Neutrophil (primary cell): ENCODE results near the gene PLB1.

Experiments
- H3K27ac ChIP-seq: fragments of 200-600 bp; sonication (generic); 2 replicates; pipeline ENCODE4 v1.5.1; 2016; ENCODE audit warnings: mild to moderate bottlenecking, moderate library complexity
- H3K27me3 ChIP-seq: fragments of 200-600 bp; sonication (generic); 2 replicates; pipeline ENCODE4 v1.6.0; 2016; ENCODE audit warnings: mild to moderate bottlenecking
- H3K36me3 ChIP-seq: fragments of 200-600 bp; sonication (generic); 2 replicates; pipeline ENCODE4 v1.5.1; 2017
- H3K4me1 ChIP-seq, 2 experiments: fragments of 200-600 bp in 1 of 2; sonication (generic) in 1 of 2; 1 replicate in 1 of 2; 2 replicates in 1 of 2; pipeline versions ENCODE4 v1.5.1 to v1.6.1; 2013 to 2016; ENCODE audit warnings: low read depth in 1 of 2, low read length in 1 of 2, mild to moderate bottlenecking in 1 of 2, moderate library complexity in 1 of 2; ENCODE audit not compliant: control insufficient read depth in 1 of 2, insufficient read depth in 1 of 2
- H3K4me3 ChIP-seq, 2 experiments: fragments of 200-600 bp in 1 of 2; sonication (generic) in 1 of 2; 1 replicate in 1 of 2; 2 replicates in 1 of 2; pipeline ENCODE4 v1.5.1; 2013 to 2016; ENCODE audit warnings: low read depth in 1 of 2, low read length in 1 of 2, mild to moderate bottlenecking in 1 of 2, moderate library complexity in 1 of 2
- H3K9me3 ChIP-seq: fragments of 200-600 bp; sonication (generic); 2 replicates; pipeline ENCODE4 v1.5.1; 2016
- TF ChIP-seq, protein P1 (sequence below): fragments of 200-600 bp; sonication (generic); IDR thresholded peaks from 2 replicates; pipeline ENCODE4 v1.5.1; 2016; ENCODE audit warnings: antibody characterized with exemption

The PLB1 gene

DNA sequence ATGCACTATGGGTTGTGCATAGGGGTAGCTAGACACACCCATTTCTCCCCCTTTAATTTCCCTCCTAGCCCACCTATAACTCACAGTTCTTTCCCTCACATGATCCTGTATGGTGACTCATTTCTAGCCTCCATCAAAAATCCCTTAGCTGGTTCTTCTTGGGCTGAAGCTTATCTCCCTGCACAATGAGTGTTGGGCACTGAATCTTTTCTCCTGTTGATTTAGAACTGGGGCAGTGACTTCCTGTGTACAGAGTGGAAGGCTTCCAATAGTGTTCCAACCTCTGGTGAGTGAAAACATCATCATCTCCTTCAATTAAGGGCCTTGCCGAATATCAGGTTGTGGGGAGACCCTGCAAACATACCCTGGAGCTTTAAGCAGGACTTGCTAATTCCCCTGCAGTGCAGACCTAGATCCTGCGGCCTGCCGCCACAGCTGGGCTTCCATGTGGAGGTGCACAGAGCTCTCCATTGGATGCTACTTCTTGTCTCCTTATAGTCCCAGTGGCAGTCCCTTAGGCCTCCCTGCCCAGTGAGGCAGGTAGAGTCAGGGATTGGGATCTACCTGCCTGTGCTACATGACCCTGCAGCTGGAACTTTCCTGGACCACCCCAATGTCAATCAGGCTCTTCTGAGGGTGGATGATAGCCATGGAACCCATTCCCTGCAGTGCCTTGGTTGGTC, 121.8 kb downstream of the PLB1 start:
- H3K4me1 ChIP-seq, result peaks cover 30 to 33% of the 10 kb centered on the region in 2 experiments

DNA sequence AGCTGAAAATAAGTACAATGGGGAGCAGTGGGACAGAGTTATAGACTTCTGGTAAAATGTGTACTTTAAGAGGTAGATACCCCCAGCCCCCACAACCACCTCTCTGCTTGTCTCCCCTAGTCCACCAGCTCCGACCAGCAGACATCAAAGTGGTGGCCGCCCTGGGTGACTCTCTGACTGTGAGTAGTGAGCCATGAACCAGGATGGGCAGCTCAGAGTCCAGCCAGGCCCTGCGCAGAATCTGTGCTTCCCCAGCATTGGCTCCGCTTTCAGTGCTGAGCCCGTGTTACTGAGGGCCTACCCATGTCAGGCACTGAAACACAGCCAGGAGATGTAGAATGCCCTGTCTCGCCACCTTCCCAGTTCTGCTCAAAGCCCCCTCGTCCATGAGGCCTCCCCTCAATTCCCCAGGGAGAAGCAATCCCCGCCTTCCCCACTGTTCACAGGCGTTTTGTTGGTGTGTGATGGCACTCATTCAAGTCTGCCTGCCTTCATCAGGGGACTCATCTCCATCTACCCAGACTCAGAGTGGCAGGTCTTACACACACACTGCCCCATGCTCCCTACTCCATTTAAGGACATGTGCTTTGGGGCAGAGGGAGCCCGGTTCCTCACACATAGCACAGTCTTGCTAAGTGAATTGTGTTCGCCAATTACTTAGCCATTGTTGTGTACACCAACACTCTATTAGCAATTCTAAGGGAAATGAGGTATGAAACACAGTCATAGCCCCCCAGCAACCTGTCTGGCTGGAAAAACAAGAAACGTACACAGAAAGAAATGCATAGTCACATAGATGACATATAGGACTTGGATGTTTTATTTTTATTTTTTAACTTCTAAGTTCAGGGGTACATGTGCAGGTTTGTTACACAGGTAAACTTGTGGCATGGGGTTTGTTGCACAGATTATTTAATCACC, 122.6 kb downstream of the PLB1 start:
- peak overlapping the region; percentile 96 for H3K27ac ChIP-seq
- peaks cover 38 to 41% of the 10 kb centered on the region in 2 experiments for H3K4me1 ChIP-seq
- TF ChIP-seq, protein P1, sequence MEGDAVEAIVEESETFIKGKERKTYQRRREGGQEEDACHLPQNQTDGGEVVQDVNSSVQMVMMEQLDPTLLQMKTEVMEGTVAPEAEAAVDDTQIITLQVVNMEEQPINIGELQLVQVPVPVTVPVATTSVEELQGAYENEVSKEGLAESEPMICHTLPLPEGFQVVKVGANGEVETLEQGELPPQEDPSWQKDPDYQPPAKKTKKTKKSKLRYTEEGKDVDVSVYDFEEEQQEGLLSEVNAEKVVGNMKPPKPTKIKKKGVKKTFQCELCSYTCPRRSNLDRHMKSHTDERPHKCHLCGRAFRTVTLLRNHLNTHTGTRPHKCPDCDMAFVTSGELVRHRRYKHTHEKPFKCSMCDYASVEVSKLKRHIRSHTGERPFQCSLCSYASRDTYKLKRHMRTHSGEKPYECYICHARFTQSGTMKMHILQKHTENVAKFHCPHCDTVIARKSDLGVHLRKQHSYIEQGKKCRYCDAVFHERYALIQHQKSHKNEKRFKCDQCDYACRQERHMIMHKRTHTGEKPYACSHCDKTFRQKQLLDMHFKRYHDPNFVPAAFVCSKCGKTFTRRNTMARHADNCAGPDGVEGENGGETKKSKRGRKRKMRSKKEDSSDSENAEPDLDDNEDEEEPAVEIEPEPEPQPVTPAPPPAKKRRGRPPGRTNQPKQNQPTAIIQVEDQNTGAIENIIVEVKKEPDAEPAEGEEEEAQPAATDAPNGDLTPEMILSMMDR, result no peak
- H3K36me3 ChIP-seq, result peaks cover 56% of the 10 kb centered on the region
- no peaks in the 10 kb centered on the region for H3K9me3 ChIP-seq
- no peaks in the 10 kb centered on the region for H3K27me3 ChIP-seq
- H3K4me3 ChIP-seq, result no peak overlapping the region

More for the DNA sequence above, 121.8 kb downstream of the PLB1 start:
- TF ChIP-seq, protein P1, result no peak
- Histone ChIP-seq H3K9me3 (no peaks in the 10 kb centered on the region), H3K36me3 (peaks cover 61% of the 10 kb centered on the region), H3K27ac (no peak overlapping the region), H3K4me3 (no peak overlapping the region), H3K27me3 (no peaks in the 10 kb centered on the region)

DNA sequence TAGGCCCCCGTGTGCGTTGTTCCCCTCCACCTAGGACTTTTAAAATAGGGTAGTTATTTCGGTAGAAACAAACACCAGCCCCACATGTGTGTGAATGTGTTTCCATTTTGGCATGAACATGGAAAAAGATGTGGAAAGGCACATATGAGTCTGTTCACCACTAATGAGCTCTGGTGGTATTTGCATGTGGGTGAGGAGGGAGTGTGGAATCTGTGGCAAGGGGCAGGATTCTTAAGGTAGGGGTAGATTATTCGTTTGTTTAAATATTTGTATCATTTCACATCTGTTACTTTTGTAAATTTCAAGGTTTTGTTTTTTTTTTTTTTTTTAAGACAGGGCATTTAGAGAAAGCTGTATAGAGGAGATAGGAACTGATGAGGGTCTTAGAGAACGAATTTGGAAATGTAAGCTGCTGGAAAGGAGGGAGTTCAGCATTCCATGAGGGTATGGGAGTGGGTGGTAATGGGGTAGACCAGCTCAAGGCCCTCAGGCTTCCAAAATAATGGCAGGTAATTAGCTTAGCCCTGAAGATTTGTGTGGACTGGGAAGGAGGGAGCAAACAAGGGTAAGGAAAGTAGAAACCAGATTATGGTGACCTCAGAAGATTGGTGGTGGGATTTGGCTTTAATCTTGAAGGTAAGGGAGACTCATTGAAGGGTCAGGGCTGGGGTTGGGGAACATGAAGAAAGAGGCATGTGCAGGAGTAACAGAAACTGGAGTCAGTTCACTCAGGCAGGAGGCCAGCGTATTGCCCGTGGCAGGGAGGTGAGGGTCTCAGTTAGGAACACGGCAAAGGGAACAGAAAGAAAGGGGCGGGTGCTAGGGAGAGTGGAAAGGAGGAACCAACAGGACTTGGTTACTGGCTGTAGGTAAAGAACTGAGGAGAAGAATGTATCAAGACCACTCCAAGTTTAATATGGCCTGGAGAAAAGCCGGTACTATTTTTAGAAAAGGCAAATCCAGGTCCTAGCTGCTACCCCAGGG, 123.6 kb downstream of the PLB1 start:
- H3K4me3 ChIP-seq, result peak overlapping the region in 1 of 2 experiments; percentile 50
- H3K27ac ChIP-seq, result peak overlapping the region; percentile 96
- peaks cover 49 to 51% of the 10 kb centered on the region in 2 experiments for H3K4me1 ChIP-seq
- TF ChIP-seq, protein P1, result no peak
- peaks cover 46% of the 10 kb centered on the region for H3K36me3 ChIP-seq
- H3K27me3 ChIP-seq, result no peaks in the 10 kb centered on the region
- H3K9me3 ChIP-seq, result no peaks in the 10 kb centered on the region

DNA sequence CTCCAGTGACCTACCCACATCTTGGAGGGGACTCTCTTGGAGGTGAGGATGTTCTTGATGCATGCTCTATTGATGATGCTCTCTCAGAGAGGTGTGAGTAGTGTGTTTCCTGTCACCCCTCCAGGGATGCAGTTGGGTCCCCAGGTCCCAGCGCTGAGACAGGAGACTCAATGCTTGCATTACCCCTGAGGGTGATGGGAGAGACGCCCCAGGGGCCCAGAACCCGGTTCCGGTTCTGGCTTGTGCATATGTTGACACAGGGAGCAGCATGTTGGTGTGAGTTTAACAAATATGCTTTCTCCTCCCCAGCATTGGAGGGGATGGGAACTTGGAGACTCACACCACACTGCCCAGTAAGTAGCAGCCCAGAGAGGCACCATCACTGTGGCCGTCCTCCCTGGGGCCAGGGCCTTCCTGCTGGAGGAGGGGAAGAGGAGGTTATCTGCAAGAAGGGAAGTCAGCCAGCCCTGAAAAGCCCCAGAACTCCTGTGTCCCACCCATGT, 124.5 kb downstream of the PLB1 start:
- H3K27me3 ChIP-seq, result no peaks in the 10 kb centered on the region
- peaks cover 38% of the 10 kb centered on the region for H3K36me3 ChIP-seq
- H3K4me3 ChIP-seq, result peak overlapping the region in 1 of 2 experiments; percentile 50
- TF ChIP-seq, protein P1, result no peak
- H3K27ac ChIP-seq, result peak overlapping the region; percentile 96
- H3K4me1 ChIP-seq, result peaks cover 57 to 60% of the 10 kb centered on the region in 2 experiments
- H3K9me3 ChIP-seq, result no peaks in the 10 kb centered on the region

DNA sequence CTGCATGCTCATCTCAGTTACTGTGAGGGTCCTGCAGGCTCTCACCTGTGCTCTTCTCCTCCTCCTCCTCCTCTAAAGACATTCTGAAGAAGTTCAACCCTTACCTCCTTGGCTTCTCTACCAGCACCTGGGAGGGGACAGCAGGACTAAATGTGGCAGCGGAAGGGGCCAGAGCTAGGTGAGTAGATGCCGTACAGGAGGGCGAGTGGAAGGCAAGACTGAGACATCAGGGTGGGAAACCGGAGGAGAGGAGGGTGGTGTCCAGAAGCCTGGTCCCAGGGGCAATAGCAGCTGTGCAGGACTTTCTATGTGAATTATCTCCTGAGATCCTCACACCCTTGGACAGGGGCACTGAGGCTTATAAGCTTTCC, 124.9 kb downstream of the PLB1 start:
- Histone ChIP-seq H3K36me3 (peaks cover 33% of the 10 kb centered on the region), H3K27me3 (no peaks in the 10 kb centered on the region), H3K4me3 (peak overlapping the region; percentile 41 to 50), H3K4me1 (peaks cover 61 to 64% of the 10 kb centered on the region in 2 experiments), H3K9me3 (no peaks in the 10 kb centered on the region), H3K27ac (peak overlapping the region; percentile 96)
- TF ChIP-seq, protein P1, result no peak
